SK-N-SH treated with all-trans-retinoic acid at 6 μM for 48 hours (cell line): Measurements from ENCODE around the gene MVK.

Experiments used
- ARNTL ChIP-seq: fragments of 450-650 bp; formaldehyde crosslinking; IDR thresholded peaks from 2 replicates; pipeline ENCODE4 v1.5.0; 2020; ENCODE audit warnings: low read depth, mild to moderate bottlenecking, moderate library complexity, borderline replicate concordance
- BACH2 ChIP-seq: fragments of 250-450 bp; sonication (Bioruptor Pico); IDR thresholded peaks from 2 replicates; pipeline ENCODE4 v1.9.0; 2021; ENCODE audit warnings: mild to moderate bottlenecking, borderline replicate concordance
- ESRRG ChIP-seq: fragments of 250-450 bp; sonication (Bioruptor Pico); IDR thresholded peaks from 2 replicates; pipeline ENCODE4 v1.6.1; 2021; ENCODE audit warnings: mild to moderate bottlenecking
- ISL1 ChIP-seq: fragments of 250-450 bp; sonication (Bioruptor Pico); IDR thresholded peaks from 2 replicates; pipeline ENCODE4 v2.1.2; 2022; ENCODE audit warnings: mild to moderate bottlenecking, moderate library complexity
- PATZ1 ChIP-seq: fragments of 250-450 bp; sonication (Bioruptor Pico); IDR thresholded peaks from 2 replicates; pipeline ENCODE4 v1.8.0; 2020; ENCODE audit warnings: mild to moderate bottlenecking, moderate library complexity, borderline replicate concordance
- PPARA ChIP-seq: fragments of 250-450 bp; sonication (Bioruptor Pico); IDR thresholded peaks from 2 replicates; pipeline ENCODE4 v1.5.0; 2020; ENCODE audit warnings: mild to moderate bottlenecking, borderline replicate concordance
- TSHZ2 ChIP-seq: fragments of 250-450 bp; sonication (Bioruptor Pico); IDR thresholded peaks from 2 replicates; pipeline ENCODE4 v1.5.0; 2020; ENCODE audit warnings: mild to moderate bottlenecking, moderate library complexity
- ZFP3 ChIP-seq: fragments of 250-450 bp; sonication (Bioruptor Pico); IDR thresholded peaks from 2 replicates; pipeline ENCODE4 v1.5.0; 2020; ENCODE audit warnings: mild to moderate bottlenecking, moderate library complexity
- TF ChIP-seq, protein P1 (sequence below): fragments of 250-450 bp; sonication (Bioruptor Pico); IDR thresholded peaks from 2 replicates; pipeline ENCODE4 v1.8.0; 2021; ENCODE audit warnings: low read depth, mild to moderate bottlenecking, moderate library complexity, borderline replicate concordance
- TF ChIP-seq, protein P2 (sequence below): fragments of 250-450 bp; sonication (Bioruptor Pico); IDR thresholded peaks from 2 replicates; pipeline ENCODE4 v1.5.1; 2020; ENCODE audit warnings: low read depth, mild to moderate bottlenecking, moderate library complexity

GRCh38 chr12:109541413-109541726 is 32.2 kb upstream of the MVK start:
- TF ChIP-seq PATZ1: no peak
- no peak for TF ChIP-seq PPARA
- TF ChIP-seq ISL1 (CRISPR knock-in tag): no peak
- TF ChIP-seq, protein P1, sequence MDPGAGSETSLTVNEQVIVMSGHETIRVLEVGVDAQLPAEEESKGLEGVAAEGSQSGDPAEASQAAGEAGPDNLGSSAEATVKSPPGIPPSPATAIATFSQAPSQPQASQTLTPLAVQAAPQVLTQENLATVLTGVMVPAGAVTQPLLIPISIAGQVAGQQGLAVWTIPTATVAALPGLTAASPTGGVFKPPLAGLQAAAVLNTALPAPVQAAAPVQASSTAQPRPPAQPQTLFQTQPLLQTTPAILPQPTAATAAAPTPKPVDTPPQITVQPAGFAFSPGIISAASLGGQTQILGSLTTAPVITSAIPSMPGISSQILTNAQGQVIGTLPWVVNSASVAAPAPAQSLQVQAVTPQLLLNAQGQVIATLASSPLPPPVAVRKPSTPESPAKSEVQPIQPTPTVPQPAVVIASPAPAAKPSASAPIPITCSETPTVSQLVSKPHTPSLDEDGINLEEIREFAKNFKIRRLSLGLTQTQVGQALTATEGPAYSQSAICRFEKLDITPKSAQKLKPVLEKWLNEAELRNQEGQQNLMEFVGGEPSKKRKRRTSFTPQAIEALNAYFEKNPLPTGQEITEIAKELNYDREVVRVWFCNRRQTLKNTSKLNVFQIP (CRISPR knock-in tag): no peak
- TF ChIP-seq ARNTL (CRISPR knock-in tag): no peak
- TF ChIP-seq ZFP3: no peak
- no peak for TF ChIP-seq BACH2
- TF ChIP-seq, protein P2, sequence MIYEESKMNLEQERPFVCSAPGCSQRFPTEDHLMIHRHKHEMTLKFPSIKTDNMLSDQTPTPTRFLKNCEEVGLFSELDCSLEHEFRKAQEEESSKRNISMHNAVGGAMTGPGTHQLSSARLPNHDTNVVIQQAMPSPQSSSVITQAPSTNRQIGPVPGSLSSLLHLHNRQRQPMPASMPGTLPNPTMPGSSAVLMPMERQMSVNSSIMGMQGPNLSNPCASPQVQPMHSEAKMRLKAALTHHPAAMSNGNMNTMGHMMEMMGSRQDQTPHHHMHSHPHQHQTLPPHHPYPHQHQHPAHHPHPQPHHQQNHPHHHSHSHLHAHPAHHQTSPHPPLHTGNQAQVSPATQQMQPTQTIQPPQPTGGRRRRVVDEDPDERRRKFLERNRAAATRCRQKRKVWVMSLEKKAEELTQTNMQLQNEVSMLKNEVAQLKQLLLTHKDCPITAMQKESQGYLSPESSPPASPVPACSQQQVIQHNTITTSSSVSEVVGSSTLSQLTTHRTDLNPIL: no peak
- TF ChIP-seq ESRRG (CRISPR knock-in tag): no peak
- TF ChIP-seq TSHZ2: no peak; the same call in 1 of the 2 replicates
